ENCODE data around the gene ARHGAP15. TPM values are rescaled to one million over a fixed set of nuclear protein-coding genes. Genes with fewer than 3 reads are reported as not detected.

The ARHGAP15 gene
- total and polyA plus RNA-seq, 4 donors: 3.8 to 17.9 (median 13.2) TPM

GRCh38 chr2:143805666-143806065, 676.4 kb downstream of the ARHGAP15 start:
- no peak overlapping the region for H3K9ac ChIP-seq (ENCODE audit: low read depth in 1 of 2, low read length in 2 of 2)
- no peaks in the 10 kb centered on the region for H3K27me3 ChIP-seq (ENCODE audit: control insufficient read depth in 4 of 4, insufficient read depth in 4 of 4, low read length in 3 of 4)
- H3K4me3 ChIP-seq (ENCODE audit: low read depth in 1 of 3, low read length in 3 of 3): no peak overlapping the region
- no peak for DNase-seq (ENCODE audit: low spot score)
- H3K36me3 ChIP-seq (ENCODE audit: control insufficient read depth in 4 of 4, insufficient read depth in 3 of 4, low read depth in 1 of 4, low read length in 3 of 4): no peaks in the 10 kb centered on the region
- H3K4me1 ChIP-seq (ENCODE audit: control insufficient read depth in 4 of 4, insufficient read depth in 4 of 4, low read length in 3 of 4): no peaks in the 10 kb centered on the region
- no peak for TF ChIP-seq NR2F2 (IDR thresholded peaks at IDR 0.05)
- no peak for TF ChIP-seq JUND (IDR thresholded peaks at IDR 0.05)
- no peak for TF ChIP-seq RXRA (IDR thresholded peaks at IDR 0.05)
- no peak for TF ChIP-seq GABPA (IDR thresholded peaks at IDR 0.05 in 1 of 2, conservative IDR thresholded peaks at IDR 0.05 in 1 of 2)
- no peak for TF ChIP-seq SP1 (IDR thresholded peaks at IDR 0.05)
- no peak for TF ChIP-seq MAX (IDR thresholded peaks at IDR 0.05)
- TF ChIP-seq EGR1 (IDR thresholded peaks at IDR 0.05; ENCODE audit: low read depth in 2 of 2): no peak
- no peak for TF ChIP-seq RAD21 (IDR thresholded peaks at IDR 0.05)
- TF ChIP-seq FOXA1 (IDR thresholded peaks at IDR 0.05): no peak
- no peak for TF ChIP-seq HNF4G (IDR thresholded peaks at IDR 0.05)
- no peak for TF ChIP-seq CTCF (IDR thresholded peaks at IDR 0.05; ENCODE audit: low read depth, low read length, missing input control)
- no peak for TF ChIP-seq HNF4A (conservative IDR thresholded peaks at IDR 0.05)
- no peak for TF ChIP-seq YY1 (IDR thresholded peaks at IDR 0.05)
- no peak for TF ChIP-seq FOXA2 (IDR thresholded peaks at IDR 0.05)
- no peaks in the 10 kb centered on the region for H3K9me3 ChIP-seq (ENCODE audit: control insufficient read depth in 4 of 4, low read length in 3 of 4)
- H3K27ac ChIP-seq (ENCODE audit: low read depth in 1 of 2, low read length in 2 of 2): no peak overlapping the region

GRCh38 chr2:143807192-143807591, 678.0 kb downstream of the ARHGAP15 start:
- Histone ChIP-seq H3K4me3 (ENCODE audit: low read depth in 1 of 3, low read length in 3 of 3) (no peak overlapping the region), H3K9me3 (ENCODE audit: control insufficient read depth in 4 of 4, low read length in 3 of 4) (no peaks in the 10 kb centered on the region), H3K27ac (ENCODE audit: low read depth in 1 of 2, low read length in 2 of 2) (no peak overlapping the region), H3K9ac (ENCODE audit: low read depth in 1 of 2, low read length in 2 of 2) (no peak overlapping the region), H3K36me3 (ENCODE audit: control insufficient read depth in 4 of 4, insufficient read depth in 3 of 4, low read depth in 1 of 4, low read length in 3 of 4) (no peaks in the 10 kb centered on the region), H3K27me3 (ENCODE audit: control insufficient read depth in 4 of 4, insufficient read depth in 4 of 4, low read length in 3 of 4) (no peaks in the 10 kb centered on the region), H3K4me1 (ENCODE audit: control insufficient read depth in 4 of 4, insufficient read depth in 4 of 4, low read length in 3 of 4) (no peaks in the 10 kb centered on the region)
- TF ChIP-seq, protein P1, sequence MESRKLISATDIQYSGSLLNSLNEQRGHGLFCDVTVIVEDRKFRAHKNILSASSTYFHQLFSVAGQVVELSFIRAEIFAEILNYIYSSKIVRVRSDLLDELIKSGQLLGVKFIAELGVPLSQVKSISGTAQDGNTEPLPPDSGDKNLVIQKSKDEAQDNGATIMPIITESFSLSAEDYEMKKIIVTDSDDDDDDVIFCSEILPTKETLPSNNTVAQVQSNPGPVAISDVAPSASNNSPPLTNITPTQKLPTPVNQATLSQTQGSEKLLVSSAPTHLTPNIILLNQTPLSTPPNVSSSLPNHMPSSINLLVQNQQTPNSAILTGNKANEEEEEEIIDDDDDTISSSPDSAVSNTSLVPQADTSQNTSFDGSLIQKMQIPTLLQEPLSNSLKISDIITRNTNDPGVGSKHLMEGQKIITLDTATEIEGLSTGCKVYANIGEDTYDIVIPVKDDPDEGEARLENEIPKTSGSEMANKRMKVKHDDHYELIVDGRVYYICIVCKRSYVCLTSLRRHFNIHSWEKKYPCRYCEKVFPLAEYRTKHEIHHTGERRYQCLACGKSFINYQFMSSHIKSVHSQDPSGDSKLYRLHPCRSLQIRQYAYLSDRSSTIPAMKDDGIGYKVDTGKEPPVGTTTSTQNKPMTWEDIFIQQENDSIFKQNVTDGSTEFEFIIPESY (IDR thresholded peaks at IDR 0.05): no peak
- no peak for TF ChIP-seq HNF4A (conservative IDR thresholded peaks at IDR 0.05)
- TF ChIP-seq TAF1 (conservative IDR thresholded peaks at IDR 0.05): no peak
- no peak for TF ChIP-seq ATF3 (IDR thresholded peaks at IDR 0.05)
- no peak for TF ChIP-seq FOXA1 (IDR thresholded peaks at IDR 0.05)
- no peak for TF ChIP-seq FOXA2 (IDR thresholded peaks at IDR 0.05)
- no peak for TF ChIP-seq GABPA (IDR thresholded peaks at IDR 0.05 in 1 of 2, conservative IDR thresholded peaks at IDR 0.05 in 1 of 2)
- TF ChIP-seq RAD21 (IDR thresholded peaks at IDR 0.05): no peak
- TF ChIP-seq YY1 (IDR thresholded peaks at IDR 0.05): no peak
- no peak for TF ChIP-seq NR2F2 (IDR thresholded peaks at IDR 0.05)
- TF ChIP-seq EGR1 (IDR thresholded peaks at IDR 0.05; ENCODE audit: low read depth in 2 of 2): no peak
- TF ChIP-seq REST (IDR thresholded peaks at IDR 0.05): no peak
- TF ChIP-seq RXRA (IDR thresholded peaks at IDR 0.05): no peak
- TF ChIP-seq HNF4G (IDR thresholded peaks at IDR 0.05): no peak
- no peak for TF ChIP-seq CTCF (IDR thresholded peaks at IDR 0.05; ENCODE audit: low read depth, low read length, missing input control)
- TF ChIP-seq MAX (IDR thresholded peaks at IDR 0.05): no peak
- no peak for TF ChIP-seq JUND (IDR thresholded peaks at IDR 0.05)
- TF ChIP-seq SP1 (IDR thresholded peaks at IDR 0.05): no peak
- 84% methylated on average over 1 of the region's 1 CpG for WGBS
- no peak for DNase-seq (ENCODE audit: low spot score)

All from liver (tissue), 9 donors.